Glutamatergic neuron (in vitro differentiated cells): ENCODE results near the gene CYP1A1. TPM values are rescaled to one million over a fixed set of nuclear protein-coding genes. Genes with fewer than 3 reads are reported as not detected.
A peak's percentile ranks its signal among the peaks of the same experiment; 100 is the strongest.

Source experiments
- DNase-seq: peaks from one replicate; pipeline ENCODE4 v3.0.0; 2022
- H3K27ac Mint-ChIP-seq: one replicate; pipeline ENCODE4 v1.8.0; 2020; ENCODE audit warnings: mild to moderate bottlenecking, mixed read lengths, inconsistent platforms; ENCODE audit not compliant: unreplicated experiment
- H3K27me3 Mint-ChIP-seq: one replicate; pipeline ENCODE4 v1.8.0; 2020; ENCODE audit warnings: mild to moderate bottlenecking, moderate library complexity, mixed read lengths, inconsistent platforms; ENCODE audit not compliant: unreplicated experiment
- H3K36me3 Mint-ChIP-seq: one replicate; pipeline ENCODE4 v1.8.0; 2020; ENCODE audit warnings: mild to moderate bottlenecking, mixed read lengths, inconsistent platforms; ENCODE audit not compliant: unreplicated experiment
- H3K4me1 Mint-ChIP-seq: one replicate; pipeline ENCODE4 v1.8.0; 2020; ENCODE audit warnings: mild to moderate bottlenecking, low read depth, mixed read lengths, inconsistent platforms; ENCODE audit not compliant: unreplicated experiment
- H3K4me3 Mint-ChIP-seq: one replicate; pipeline ENCODE4 v1.8.0; 2020; ENCODE audit warnings: mild to moderate bottlenecking, mixed read lengths, inconsistent platforms; ENCODE audit not compliant: unreplicated experiment
- H3K9me3 Mint-ChIP-seq: one replicate; pipeline ENCODE4 v1.8.0; 2020; ENCODE audit warnings: mild to moderate bottlenecking, moderate library complexity, mixed read lengths, inconsistent platforms; ENCODE audit not compliant: unreplicated experiment
- total RNA-seq: library from RNA; stranded (reverse); fragmentation: NEBNext Ultra II Directional; extraction: Animal tissue kit (Norgen Biotek cat#: 25700); gene quantifications from one replicate; pipeline ENCODE4 v1.2.1, GENCODE V29; 2021; ENCODE audit not compliant: unreplicated experiment
- TF ChIP-seq, protein P1 (sequence below): fragments of 200-600 bp; sonication (generic); IDR thresholded peaks from one replicate; pipeline ENCODE4 v1.5.0; 2021; ENCODE audit not compliant: partially characterized antibody, unreplicated experiment

The CYP1A1 gene
- total RNA-seq, 1 donor from 2014 or later = 0.27 TPM

- TF ChIP-seq, protein P1, sequence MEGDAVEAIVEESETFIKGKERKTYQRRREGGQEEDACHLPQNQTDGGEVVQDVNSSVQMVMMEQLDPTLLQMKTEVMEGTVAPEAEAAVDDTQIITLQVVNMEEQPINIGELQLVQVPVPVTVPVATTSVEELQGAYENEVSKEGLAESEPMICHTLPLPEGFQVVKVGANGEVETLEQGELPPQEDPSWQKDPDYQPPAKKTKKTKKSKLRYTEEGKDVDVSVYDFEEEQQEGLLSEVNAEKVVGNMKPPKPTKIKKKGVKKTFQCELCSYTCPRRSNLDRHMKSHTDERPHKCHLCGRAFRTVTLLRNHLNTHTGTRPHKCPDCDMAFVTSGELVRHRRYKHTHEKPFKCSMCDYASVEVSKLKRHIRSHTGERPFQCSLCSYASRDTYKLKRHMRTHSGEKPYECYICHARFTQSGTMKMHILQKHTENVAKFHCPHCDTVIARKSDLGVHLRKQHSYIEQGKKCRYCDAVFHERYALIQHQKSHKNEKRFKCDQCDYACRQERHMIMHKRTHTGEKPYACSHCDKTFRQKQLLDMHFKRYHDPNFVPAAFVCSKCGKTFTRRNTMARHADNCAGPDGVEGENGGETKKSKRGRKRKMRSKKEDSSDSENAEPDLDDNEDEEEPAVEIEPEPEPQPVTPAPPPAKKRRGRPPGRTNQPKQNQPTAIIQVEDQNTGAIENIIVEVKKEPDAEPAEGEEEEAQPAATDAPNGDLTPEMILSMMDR = no peak
- peaks cover 3% of the 10 kb centered on the region for H3K27me3 Mint-ChIP-seq
- peaks cover 5% of the 10 kb centered on the region for H3K9me3 Mint-ChIP-seq
- peak within 1 kb of the TSS; percentile 100 for H3K4me3 Mint-ChIP-seq
- H3K4me1 Mint-ChIP-seq = peaks cover 18% of the 10 kb centered on the region
- H3K27ac Mint-ChIP-seq = peak within 1 kb of the TSS; percentile 99
- no peaks in the 10 kb centered on the region for H3K36me3 Mint-ChIP-seq
- DNase-seq = peak; percentile 93
Measured at GRCh38 chr15:74695597-74696397, 29.5 kb downstream of the CYP1A1 start, which contains the start of gene EDC3. EDC3 (minus strand) TSS chr15:74696024; CDS start chr15:74675124, 20,900 bp downstream.

DNA sequence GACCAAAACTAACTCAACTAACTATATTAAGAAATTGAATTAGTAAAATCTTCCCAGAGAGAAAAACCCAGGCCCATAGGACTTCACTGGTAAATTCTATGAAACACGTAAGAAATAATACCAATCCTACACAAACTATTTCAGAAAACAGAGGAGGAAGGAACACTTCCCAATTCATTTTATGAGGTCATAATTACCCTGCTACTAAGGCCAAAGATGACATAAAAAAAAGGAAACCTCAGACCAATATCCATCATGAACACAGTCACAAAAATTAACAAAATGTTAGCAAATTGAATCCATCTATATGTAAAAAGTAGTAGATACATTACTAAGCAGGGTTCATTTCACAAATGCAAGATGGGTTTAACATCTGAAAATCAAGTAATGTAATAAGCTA is 33.0 kb downstream of the CYP1A1 start:
- H3K36me3 Mint-ChIP-seq = no peaks in the 10 kb centered on the region
- TF ChIP-seq, protein P1 = no peak
- DNase-seq = no peak
- peaks cover 5% of the 10 kb centered on the region for H3K9me3 Mint-ChIP-seq
- no peak overlapping the region for H3K4me3 Mint-ChIP-seq
- H3K27ac Mint-ChIP-seq = no peak overlapping the region
- peaks cover 18% of the 10 kb centered on the region for H3K4me1 Mint-ChIP-seq
- H3K27me3 Mint-ChIP-seq = peaks cover 3% of the 10 kb centered on the region

DNA sequence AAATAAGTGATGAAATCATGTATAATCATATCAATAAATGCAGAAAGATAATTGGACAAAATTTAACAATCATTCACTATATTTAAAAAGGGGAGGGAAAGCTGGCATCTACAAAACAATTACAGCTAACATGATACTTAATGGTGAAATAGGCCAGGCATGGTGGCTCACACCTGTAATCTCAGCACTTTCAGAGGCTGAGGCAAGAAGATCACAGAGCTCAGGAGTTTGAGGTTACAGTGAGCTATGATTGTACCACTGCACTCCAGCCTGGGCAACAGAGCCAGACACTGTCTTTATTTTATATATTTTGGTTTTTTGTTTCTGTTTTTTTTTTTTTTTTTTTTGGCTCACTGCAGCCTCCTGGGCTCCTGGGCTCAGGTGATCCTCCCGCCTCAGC is 41.6 kb downstream of the CYP1A1 start:
- Mint-ChIP-seq H3K27ac (no peak overlapping the region), H3K9me3 (peaks cover 3% of the 10 kb centered on the region)

GRCh38 chr15:74682954-74683353 is 42.4 kb downstream of the CYP1A1 start:
- TF ChIP-seq, protein P1 = no peak
- Mint-ChIP-seq H3K27me3 (peaks cover 2% of the 10 kb centered on the region), H3K36me3 (peaks cover 16% of the 10 kb centered on the region), H3K4me3 (no peak overlapping the region), H3K27ac (no peak overlapping the region), H3K4me1 (no peaks in the 10 kb centered on the region), H3K9me3 (peaks cover 3% of the 10 kb centered on the region)
- DNase-seq = no peak

More for the DNA sequence above, 41.6 kb downstream of the CYP1A1 start:
- H3K36me3 Mint-ChIP-seq = peaks cover 16% of the 10 kb centered on the region
- no peak overlapping the region for H3K4me3 Mint-ChIP-seq
- TF ChIP-seq, protein P1 = no peak
- DNase-seq = no peak
- H3K4me1 Mint-ChIP-seq = no peaks in the 10 kb centered on the region
- H3K27me3 Mint-ChIP-seq = peaks cover 2% of the 10 kb centered on the region

DNA sequence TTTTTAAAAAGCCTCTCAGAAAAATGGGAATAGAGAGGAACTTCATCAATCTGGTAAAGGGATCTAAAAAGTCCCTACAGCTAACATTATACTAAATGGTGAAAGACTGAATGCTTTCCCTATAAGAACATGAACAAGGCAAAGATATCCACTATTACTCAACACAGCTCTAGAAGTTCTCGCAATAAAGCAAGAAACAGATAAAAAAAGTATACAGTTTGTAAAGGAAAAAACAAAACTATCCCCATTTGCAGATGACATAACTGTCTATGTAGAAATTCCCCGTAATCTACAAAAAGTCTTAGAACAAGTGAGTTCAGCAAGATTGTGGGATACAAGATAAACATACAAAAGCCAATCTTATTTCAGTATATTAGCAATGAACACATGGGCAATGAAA is 44.9 kb downstream of the CYP1A1 start:
- Mint-ChIP-seq H3K4me3 (no peak overlapping the region), H3K9me3 (peaks cover 3% of the 10 kb centered on the region), H3K27ac (no peak overlapping the region), H3K36me3 (peaks cover 13% of the 10 kb centered on the region), H3K27me3 (peaks cover 2% of the 10 kb centered on the region), H3K4me1 (no peaks in the 10 kb centered on the region)
- no peak for DNase-seq
- TF ChIP-seq, protein P1 = no peak
